ENCODE data around the gene C7orf33.

The C7orf33 gene

GRCh38 chr7:148630078-148630477, 39.5 kb downstream of the C7orf33 start:
- no peak for DNase-seq

GRCh38 chr7:148633761-148634160, 43.2 kb downstream of the C7orf33 start:
- no peak for DNase-seq

GRCh38 chr7:148637094-148637493, 46.5 kb downstream of the C7orf33 start:
- DNase-seq = no peak

GRCh38 chr7:148645898-148646297, 55.3 kb downstream of the C7orf33 start:
- DNase-seq = no peak

GRCh38 chr7:148650232-148650858, 59.8 kb downstream of the C7orf33 start:
- no peak for DNase-seq

- no peak for DNase-seq
Observed at GRCh38 chr7:148652773-148653172, 62.2 kb downstream of the C7orf33 start.

- no peak for DNase-seq
Observed at GRCh38 chr7:148657929-148658328, 67.4 kb downstream of the C7orf33 start.

GRCh38 chr7:148661471-148661870, 70.9 kb downstream of the C7orf33 start:
- no peak for DNase-seq

- DNase-seq = no peak
Observed at GRCh38 chr7:148662646-148663045, 72.1 kb downstream of the C7orf33 start.

- no peak for DNase-seq
Observed at GRCh38 chr7:148664324-148664723, 73.8 kb downstream of the C7orf33 start.

- DNase-seq = no peak
Observed at GRCh38 chr7:148665221-148665620, 74.7 kb downstream of the C7orf33 start.

All from activated gamma-delta T cell (primary cell).